RWPE2 (cell line): ENCODE data around the gene TLE2.

Experiments used
- ATAC-seq: fragments of 200-7000 bp; cut with Tn5 transposase; 3 replicates; pipeline ENCODE4 v1.9.1; 2021; ENCODE audit warnings: low read depth
- DNase-seq: peaks from one replicate; pipeline ENCODE4 v3.0.0-alpha.2; 2020; ENCODE audit warnings: low spot score
- H3K27ac ChIP-seq: fragments of 450-650 bp; 2 replicates; pipeline ENCODE4 v1.5.1; 2017; ENCODE audit warnings: mild to moderate bottlenecking; ENCODE audit not compliant: poor library complexity, severe bottlenecking
- H3K27me3 ChIP-seq: fragments of 250-450 bp; sonication (Bioruptor Pico); 2 replicates; pipeline ENCODE4 v1.5.1; 2021; ENCODE audit warnings: mild to moderate bottlenecking, moderate library complexity; ENCODE audit not compliant: insufficient read depth, poor library complexity, severe bottlenecking
- H3K36me3 ChIP-seq: fragments of 250-450 bp; sonication (Bioruptor Pico); 2 replicates; pipeline ENCODE4 v1.5.1; 2020; ENCODE audit warnings: low read depth, mild to moderate bottlenecking, moderate library complexity
- H3K4me1 ChIP-seq: fragments of 250-450 bp; sonication (Bioruptor Pico); 2 replicates; pipeline ENCODE4 v1.5.1; 2021; ENCODE audit warnings: mild to moderate bottlenecking, moderate library complexity; ENCODE audit not compliant: insufficient read depth, poor library complexity, severe bottlenecking
- H3K4me3 ChIP-seq: fragments of 250-450 bp; sonication (Bioruptor Pico); 2 replicates; pipeline ENCODE4 v1.5.1; 2021; ENCODE audit warnings: mild to moderate bottlenecking, moderate library complexity; ENCODE audit not compliant: severe bottlenecking
- H3K9me3 ChIP-seq: fragments of 250-450 bp; sonication (Bioruptor Pico); 2 replicates; pipeline ENCODE4 v1.5.1; 2021; ENCODE audit warnings: mild to moderate bottlenecking, moderate library complexity; ENCODE audit not compliant: severe bottlenecking
- TF ChIP-seq, protein P1 (sequence below): fragments of 450-650 bp; IDR thresholded peaks from one replicate; pipeline ENCODE4 v1.5.1; 2017; ENCODE audit warnings: mild to moderate bottlenecking, moderate library complexity; ENCODE audit not compliant: poor library complexity, severe bottlenecking

Gene TLE2

DNA sequence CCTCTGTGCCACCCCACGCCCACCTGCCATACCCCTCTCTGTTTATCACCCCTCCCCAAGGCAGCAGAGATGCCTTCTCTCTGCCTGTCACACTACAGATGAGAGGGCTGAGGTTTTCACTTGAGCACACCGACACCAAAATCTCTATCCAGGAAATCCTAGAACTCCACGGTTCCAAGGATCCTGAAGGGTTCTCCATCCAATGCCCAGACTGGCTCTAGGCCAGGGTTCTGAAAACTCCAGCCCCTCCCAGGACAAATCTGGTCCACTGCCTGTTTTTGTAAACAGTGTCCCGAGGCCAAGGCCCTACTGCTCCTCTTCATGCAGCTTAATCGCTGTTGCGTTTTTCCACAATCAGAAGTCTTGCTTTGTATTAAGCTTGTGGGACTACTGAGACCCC, 20.1 kb downstream of the TLE2 start:
- no peaks in the 10 kb centered on the region for H3K9me3 ChIP-seq
- no peak for ATAC-seq

DNA sequence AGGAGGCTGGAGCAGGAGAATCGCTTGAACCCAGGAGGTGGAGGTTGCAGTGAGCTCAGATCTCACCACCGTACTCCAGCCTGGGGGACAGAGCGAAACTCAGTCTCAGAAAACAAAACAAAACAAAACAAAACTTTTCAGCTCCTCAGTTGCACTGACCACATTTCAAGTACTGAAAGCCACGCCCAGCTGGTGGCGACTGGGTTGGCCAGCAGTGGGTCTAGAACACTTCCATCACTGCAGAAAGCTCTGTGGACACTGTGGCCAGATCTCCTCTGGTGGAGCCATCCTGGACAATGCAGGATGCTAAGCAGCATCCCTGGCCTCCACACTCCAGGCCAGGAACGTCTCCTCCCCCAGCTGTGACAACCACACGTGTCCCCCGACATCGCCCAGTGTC, 21.1 kb downstream of the TLE2 start:
- no peak overlapping the region for H3K4me3 ChIP-seq
- H3K36me3 ChIP-seq = no peaks in the 10 kb centered on the region
- DNase-seq (no peak), ATAC-seq (no peak)
- TF ChIP-seq, protein P1, sequence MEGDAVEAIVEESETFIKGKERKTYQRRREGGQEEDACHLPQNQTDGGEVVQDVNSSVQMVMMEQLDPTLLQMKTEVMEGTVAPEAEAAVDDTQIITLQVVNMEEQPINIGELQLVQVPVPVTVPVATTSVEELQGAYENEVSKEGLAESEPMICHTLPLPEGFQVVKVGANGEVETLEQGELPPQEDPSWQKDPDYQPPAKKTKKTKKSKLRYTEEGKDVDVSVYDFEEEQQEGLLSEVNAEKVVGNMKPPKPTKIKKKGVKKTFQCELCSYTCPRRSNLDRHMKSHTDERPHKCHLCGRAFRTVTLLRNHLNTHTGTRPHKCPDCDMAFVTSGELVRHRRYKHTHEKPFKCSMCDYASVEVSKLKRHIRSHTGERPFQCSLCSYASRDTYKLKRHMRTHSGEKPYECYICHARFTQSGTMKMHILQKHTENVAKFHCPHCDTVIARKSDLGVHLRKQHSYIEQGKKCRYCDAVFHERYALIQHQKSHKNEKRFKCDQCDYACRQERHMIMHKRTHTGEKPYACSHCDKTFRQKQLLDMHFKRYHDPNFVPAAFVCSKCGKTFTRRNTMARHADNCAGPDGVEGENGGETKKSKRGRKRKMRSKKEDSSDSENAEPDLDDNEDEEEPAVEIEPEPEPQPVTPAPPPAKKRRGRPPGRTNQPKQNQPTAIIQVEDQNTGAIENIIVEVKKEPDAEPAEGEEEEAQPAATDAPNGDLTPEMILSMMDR = no peak
- H3K9me3 ChIP-seq = no peaks in the 10 kb centered on the region
- no peaks in the 10 kb centered on the region for H3K4me1 ChIP-seq
- H3K27ac ChIP-seq = no peak overlapping the region
- no peaks in the 10 kb centered on the region for H3K27me3 ChIP-seq

More for the DNA sequence above, 20.1 kb downstream of the TLE2 start:
- Histone ChIP-seq H3K4me3 (no peak overlapping the region), H3K27ac (no peak overlapping the region), H3K4me1 (no peaks in the 10 kb centered on the region), H3K36me3 (no peaks in the 10 kb centered on the region), H3K27me3 (no peaks in the 10 kb centered on the region)
- DNase-seq = no peak
- TF ChIP-seq, protein P1 = no peak

DNA sequence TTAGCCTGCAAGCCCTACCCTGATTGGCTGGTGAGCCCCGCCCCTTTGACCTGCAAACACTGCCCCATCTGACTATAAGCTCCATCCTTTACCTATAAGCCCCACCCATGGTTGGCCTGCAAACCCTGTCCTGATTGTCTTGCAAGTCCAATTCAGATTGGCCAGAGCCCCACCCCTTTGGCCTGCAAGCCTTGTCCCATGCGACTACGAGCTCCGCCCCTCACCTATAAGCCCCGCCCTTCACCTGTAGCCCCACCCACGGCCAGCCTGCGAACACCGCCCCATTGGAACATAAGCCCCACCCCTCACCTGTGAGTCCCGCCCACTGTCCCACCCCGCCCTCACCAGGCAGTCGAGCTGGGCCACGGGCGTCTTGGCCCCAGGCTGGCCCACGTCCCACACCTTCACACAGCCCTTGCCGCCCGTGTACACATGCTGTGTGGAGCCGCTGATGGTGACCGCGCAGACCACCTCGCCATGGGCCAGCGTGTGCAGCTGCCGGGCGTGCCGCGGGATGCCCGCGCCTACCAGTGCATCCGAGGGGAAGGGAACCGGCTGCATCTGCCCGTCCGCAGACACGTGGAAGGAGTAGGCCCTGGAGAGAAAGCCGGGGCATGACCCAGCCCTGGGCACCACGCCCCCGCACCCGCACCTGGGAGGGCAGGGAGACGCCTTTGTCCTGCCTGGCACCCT, 22.9 kb downstream of the TLE2 start:
- no peaks in the 10 kb centered on the region for H3K36me3 ChIP-seq
- H3K4me1 ChIP-seq = no peaks in the 10 kb centered on the region
- no peak overlapping the region for H3K27ac ChIP-seq
- TF ChIP-seq, protein P1 = no peak
- no peaks in the 10 kb centered on the region for H3K9me3 ChIP-seq
- DNase-seq (no peak), ATAC-seq (no peak; the same call in 2 of the 3 replicates)
- H3K27me3 ChIP-seq = no peaks in the 10 kb centered on the region
- H3K4me3 ChIP-seq = no peak overlapping the region

DNA sequence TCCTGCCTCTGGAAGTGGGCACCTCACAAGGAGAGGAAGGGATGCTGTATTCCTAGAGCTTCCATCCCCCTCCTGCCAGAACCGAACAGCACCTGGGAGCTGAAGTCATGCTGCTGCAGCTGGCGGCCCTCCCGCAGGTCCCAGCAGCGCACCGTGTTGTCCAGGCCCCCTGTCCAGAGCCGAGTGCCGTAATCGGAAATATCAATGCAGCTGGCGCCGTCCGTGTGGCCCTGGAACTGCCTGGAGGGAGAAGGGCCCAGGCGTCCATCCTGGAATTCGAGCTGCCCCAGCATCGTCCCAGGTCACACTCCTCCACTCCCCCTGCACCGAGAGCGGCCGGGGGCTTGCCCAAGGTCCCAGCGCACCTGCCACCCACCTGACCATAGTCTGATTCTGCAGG, 23.7 kb downstream of the TLE2 start:
- no peak overlapping the region for H3K27ac ChIP-seq
- TF ChIP-seq, protein P1 = no peak
- no peaks in the 10 kb centered on the region for H3K36me3 ChIP-seq
- no peaks in the 10 kb centered on the region for H3K9me3 ChIP-seq
- no peak overlapping the region for H3K4me3 ChIP-seq
- H3K4me1 ChIP-seq = no peaks in the 10 kb centered on the region
- DNase-seq (no peak), ATAC-seq (no peak)
- no peaks in the 10 kb centered on the region for H3K27me3 ChIP-seq

DNA sequence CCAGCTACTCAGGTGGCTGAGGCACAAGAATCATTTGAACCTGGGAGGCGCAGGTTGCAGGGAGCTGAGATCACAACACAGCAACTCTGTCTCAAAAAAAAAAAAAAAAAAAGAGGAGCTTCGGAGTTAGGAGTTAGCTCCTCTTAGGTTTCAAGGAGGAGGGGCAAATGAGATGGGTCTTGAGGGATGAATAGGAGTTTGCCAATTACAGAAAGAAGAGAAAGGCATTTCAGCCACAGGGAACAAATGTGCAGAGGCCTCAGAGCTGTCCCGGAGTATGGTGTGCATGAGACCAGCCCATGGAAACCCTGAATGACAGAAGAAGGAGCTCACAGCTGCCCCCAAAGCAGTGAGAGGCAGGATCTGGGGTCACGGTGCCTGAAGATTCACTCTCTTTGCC, 24.6 kb downstream of the TLE2 start:
- DNase-seq (no peak), ATAC-seq (no peak)
- Histone ChIP-seq H3K27ac (no peak overlapping the region), H3K27me3 (no peaks in the 10 kb centered on the region), H3K4me1 (no peaks in the 10 kb centered on the region), H3K4me3 (no peak overlapping the region), H3K9me3 (no peaks in the 10 kb centered on the region), H3K36me3 (no peaks in the 10 kb centered on the region)
- TF ChIP-seq, protein P1 = no peak
